ENCODE data around the gene HPCA.

HPCA gene

DNA sequence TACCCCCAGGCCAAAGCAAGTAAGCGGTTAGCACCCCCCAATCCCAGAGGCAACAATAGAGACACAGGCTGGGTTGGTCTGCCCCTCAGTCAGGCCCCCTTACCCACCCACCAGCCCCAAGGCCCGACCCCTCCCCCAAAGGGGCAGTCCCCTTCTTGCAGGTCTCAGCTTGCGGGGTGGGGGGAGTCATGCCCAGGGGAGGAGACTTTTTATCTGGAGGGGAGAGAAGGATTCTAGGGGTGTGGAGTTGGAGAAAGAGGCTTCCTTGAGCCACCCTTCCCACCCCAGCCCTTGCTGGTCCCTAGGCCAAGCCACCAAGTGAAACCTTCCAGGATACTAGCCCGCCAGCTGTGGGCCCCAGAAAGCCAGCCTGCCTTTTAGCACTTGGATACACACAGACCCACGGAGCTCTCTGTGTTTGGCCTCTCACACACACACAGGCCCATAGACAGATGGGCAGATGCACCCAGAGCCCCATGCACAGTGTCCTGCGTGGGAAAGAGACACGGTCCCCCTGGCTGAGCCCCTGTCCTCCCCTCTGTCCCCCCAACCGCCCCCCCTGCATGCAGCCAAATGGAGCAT lies 7.8 kb downstream of the HPCA start:
- no peaks in the 10 kb centered on the region for H3K9me3 ChIP-seq (ENCODE audit: low read length)
- H3K36me3 ChIP-seq (ENCODE audit: insufficient read depth, low read length) = no peaks in the 10 kb centered on the region
- no peak overlapping the region for H3K9ac ChIP-seq (ENCODE audit: low read length)
- H2AFZ ChIP-seq (ENCODE audit: low read length) = no peak overlapping the region
- no peak overlapping the region for H3K4me2 ChIP-seq (ENCODE audit: low read length)
- TF ChIP-seq, protein P1, sequence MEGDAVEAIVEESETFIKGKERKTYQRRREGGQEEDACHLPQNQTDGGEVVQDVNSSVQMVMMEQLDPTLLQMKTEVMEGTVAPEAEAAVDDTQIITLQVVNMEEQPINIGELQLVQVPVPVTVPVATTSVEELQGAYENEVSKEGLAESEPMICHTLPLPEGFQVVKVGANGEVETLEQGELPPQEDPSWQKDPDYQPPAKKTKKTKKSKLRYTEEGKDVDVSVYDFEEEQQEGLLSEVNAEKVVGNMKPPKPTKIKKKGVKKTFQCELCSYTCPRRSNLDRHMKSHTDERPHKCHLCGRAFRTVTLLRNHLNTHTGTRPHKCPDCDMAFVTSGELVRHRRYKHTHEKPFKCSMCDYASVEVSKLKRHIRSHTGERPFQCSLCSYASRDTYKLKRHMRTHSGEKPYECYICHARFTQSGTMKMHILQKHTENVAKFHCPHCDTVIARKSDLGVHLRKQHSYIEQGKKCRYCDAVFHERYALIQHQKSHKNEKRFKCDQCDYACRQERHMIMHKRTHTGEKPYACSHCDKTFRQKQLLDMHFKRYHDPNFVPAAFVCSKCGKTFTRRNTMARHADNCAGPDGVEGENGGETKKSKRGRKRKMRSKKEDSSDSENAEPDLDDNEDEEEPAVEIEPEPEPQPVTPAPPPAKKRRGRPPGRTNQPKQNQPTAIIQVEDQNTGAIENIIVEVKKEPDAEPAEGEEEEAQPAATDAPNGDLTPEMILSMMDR (IDR thresholded peaks at IDR 0.05; ENCODE audit: low read length) = no peak
- TF ChIP-seq EZH2 (IDR thresholded peaks at IDR 0.05; ENCODE audit: borderline replicate concordance, low read length) = no peak
- H4K20me1 ChIP-seq (ENCODE audit: insufficient read depth, low read length) = no peaks in the 10 kb centered on the region
- no peaks in the 10 kb centered on the region for H3K9me2 ChIP-seq (ENCODE audit: low read depth, low read length)
- peaks cover 5% of the 10 kb centered on the region; the same call in 1 of the 2 replicates for H3K27me3 ChIP-seq (ENCODE audit: insufficient read depth, low read length)
- no peak overlapping the region for H3K27ac ChIP-seq (ENCODE audit: low read depth, low read length, poor library complexity, severe bottlenecking)
- H3F3A ChIP-seq (ENCODE audit: insufficient read depth, low read length) = no peaks in the 10 kb centered on the region
- no peaks in the 10 kb centered on the region for H3K79me2 ChIP-seq (ENCODE audit: insufficient read depth, low read length)
- no peaks in the 10 kb centered on the region for H3K4me1 ChIP-seq (ENCODE audit: insufficient read depth, low read length, severe bottlenecking)
- H3K4me3 ChIP-seq (ENCODE audit: low read depth, low read length, poor library complexity, severe bottlenecking) = no peak overlapping the region

GRCh38 chr1:32894681-32895080 lies 8.4 kb downstream of the HPCA start:
- Histone ChIP-seq H3K9me3 (ENCODE audit: low read length) (no peaks in the 10 kb centered on the region), H4K20me1 (ENCODE audit: insufficient read depth, low read length) (no peaks in the 10 kb centered on the region), H3F3A (ENCODE audit: insufficient read depth, low read length) (no peaks in the 10 kb centered on the region), H3K79me2 (ENCODE audit: insufficient read depth, low read length) (no peaks in the 10 kb centered on the region), H3K27me3 (ENCODE audit: insufficient read depth, low read length) (peaks cover 5% of the 10 kb centered on the region; the same call in 1 of the 2 replicates), H3K4me1 (ENCODE audit: insufficient read depth, low read length, severe bottlenecking) (no peaks in the 10 kb centered on the region), H2AFZ (ENCODE audit: low read length) (no peak overlapping the region), H3K9ac (ENCODE audit: low read length) (no peak overlapping the region), H3K4me3 (ENCODE audit: low read depth, low read length, poor library complexity, severe bottlenecking) (no peak overlapping the region), H3K4me2 (ENCODE audit: low read length) (no peak overlapping the region), H3K9me2 (ENCODE audit: low read depth, low read length) (no peaks in the 10 kb centered on the region), H3K36me3 (ENCODE audit: insufficient read depth, low read length) (no peaks in the 10 kb centered on the region), H3K27ac (ENCODE audit: low read depth, low read length, poor library complexity, severe bottlenecking) (no peak overlapping the region)
- TF ChIP-seq, protein P1 (IDR thresholded peaks at IDR 0.05; ENCODE audit: low read length) = no peak
- TF ChIP-seq EZH2 (IDR thresholded peaks at IDR 0.05; ENCODE audit: borderline replicate concordance, low read length) = no peak

- H3K9ac ChIP-seq (ENCODE audit: low read length) = no peak overlapping the region
- H4K20me1 ChIP-seq (ENCODE audit: insufficient read depth, low read length) = no peaks in the 10 kb centered on the region
- H3K27me3 ChIP-seq (ENCODE audit: insufficient read depth, low read length) = peaks cover 6% of the 10 kb centered on the region; the same call in 1 of the 2 replicates
- H2AFZ ChIP-seq (ENCODE audit: low read length) = no peak overlapping the region
- no peaks in the 10 kb centered on the region for H3F3A ChIP-seq (ENCODE audit: insufficient read depth, low read length)
- H3K79me2 ChIP-seq (ENCODE audit: insufficient read depth, low read length) = no peaks in the 10 kb centered on the region
- H3K4me2 ChIP-seq (ENCODE audit: low read length) = no peak overlapping the region
- TF ChIP-seq EZH2 (IDR thresholded peaks at IDR 0.05; ENCODE audit: borderline replicate concordance, low read length) = no peak
- TF ChIP-seq, protein P1 (IDR thresholded peaks at IDR 0.05; ENCODE audit: low read length) = no peak
- H3K36me3 ChIP-seq (ENCODE audit: insufficient read depth, low read length) = no peaks in the 10 kb centered on the region
- H3K9me3 ChIP-seq (ENCODE audit: low read length) = no peaks in the 10 kb centered on the region
- no peaks in the 10 kb centered on the region for H3K4me1 ChIP-seq (ENCODE audit: insufficient read depth, low read length, severe bottlenecking)
- no peak overlapping the region for H3K4me3 ChIP-seq (ENCODE audit: low read depth, low read length, poor library complexity, severe bottlenecking)
- no peak overlapping the region for H3K27ac ChIP-seq (ENCODE audit: low read depth, low read length, poor library complexity, severe bottlenecking)
- H3K9me2 ChIP-seq (ENCODE audit: low read depth, low read length) = no peaks in the 10 kb centered on the region
Observed at GRCh38 chr1:32895325-32896215, 9.3 kb downstream of the HPCA start.

Data from OCI-LY1 (cell line).